GM10248 (cell line): ENCODE measurements around the gene NR5A1.

Source experiments
- CTCF ChIA-PET: fragments of 300-600 bp; sonication (Branson Sonifier 250); formaldehyde crosslinking; extraction: SDS; loops from one replicate; lab custom pipeline; 2021; ENCODE audit warnings: antibody characterized with exemption; lab: Yijun Ruan, JAX
- POLR2A ChIA-PET: fragments of 350-650 bp; sonication (Branson Sonifier 250); formaldehyde crosslinking; extraction: SDS; loops from one replicate; lab custom pipeline; 2020; ENCODE audit warnings: antibody characterized with exemption; lab: Yijun Ruan, JAX
- DNase-seq: peaks from one replicate; pipeline ENCODE4 v3.0.0; 2012; ENCODE audit errors: extremely low spot score
- CTCF ChIP-seq: IDR thresholded peaks from 2 replicates; pipeline ENCODE4 v1.5.1; 2012; ENCODE audit warnings: mild to moderate bottlenecking, low read depth; ENCODE audit errors: extremely low read depth, missing control alignments, control extremely low read depth

The NR5A1 gene

GRCh38 chr9:124439086-124439485 lies 68.1 kb downstream of the NR5A1 start:
- ChIA-PET POLR2A (no interaction called here), CTCF (interaction anchor here (0.9 to 10.0 kb wide), 2 partner anchors 9 to 18 kb away, joined by 3 to 50 read pairs; no protein-coding TSS in a partner anchor)

GRCh38 chr9:124438091-124438490 lies 69.1 kb downstream of the NR5A1 start:
- CTCF ChIA-PET: interaction anchor here (0.8 to 10.0 kb wide), 2 partner anchors 9 to 17 kb away, joined by 3 to 50 read pairs; no protein-coding TSS in a partner anchor
- no peak for DNase-seq
- no peak for TF ChIP-seq CTCF
- POLR2A ChIA-PET: no interaction called here

More at GRCh38 chr9:124439086-124439485, 68.1 kb downstream of the NR5A1 start:
- no peak for TF ChIP-seq CTCF
- no peak for DNase-seq

GRCh38 chr9:124437086-124437485 lies 70.1 kb downstream of the NR5A1 start:
- no peak for TF ChIP-seq CTCF
- ChIA-PET POLR2A (no interaction called here), CTCF (interaction anchor here (10.0 kb wide), 1 partner anchor 16 kb away, joined by 50 read pairs; no protein-coding TSS in a partner anchor)
- no peak for DNase-seq

- ChIA-PET CTCF (interaction anchor here (10.0 kb wide), 1 partner anchor 16 kb away, joined by 50 read pairs; no protein-coding TSS in a partner anchor), POLR2A (no interaction called here)
- peak; percentile 22 for DNase-seq
- no peak for TF ChIP-seq CTCF
These were observed 70.9 kb downstream of the NR5A1 start for GRCh38 chr9:124436320-124436719.
